Central memory CD8-positive, alpha-beta T cell (primary cell): ENCODE results near the gene TANGO2.

Source experiments
- ATAC-seq: fragments of 150-1000 bp; cut with Tn5 transposase; replicated peaks from 2 replicates; pipeline ENCODE4 v1.10.0; 2022; ENCODE audit warnings: mild to moderate bottlenecking, moderate FRiP score, moderate number of reproducible peaks; ENCODE audit not compliant: poor library complexity, severe bottlenecking; ENCODE audit errors: extremely low read depth
- DNase-seq, 2 donors: peaks; one replicate each; pipeline ENCODE4 v3.0.0; 2021; ENCODE audit warnings: low spot score in 2 of 2
- H3K27ac Mint-ChIP-seq: one replicate; pipeline ENCODE4 v1.8.0; 2022; ENCODE audit warnings: low read depth, mild to moderate bottlenecking, moderate library complexity, mixed read lengths
- H3K27me3 Mint-ChIP-seq: one replicate; pipeline ENCODE4 v1.8.0; 2022; ENCODE audit warnings: mixed read lengths
- H3K36me3 Mint-ChIP-seq: one replicate; pipeline ENCODE4 v1.8.0; 2022; ENCODE audit warnings: mild to moderate bottlenecking, moderate library complexity, mixed read lengths; ENCODE audit not compliant: insufficient read depth
- H3K4me1 Mint-ChIP-seq: one replicate; pipeline ENCODE4 v1.8.0; 2022; ENCODE audit warnings: mixed read lengths
- H3K4me3 Mint-ChIP-seq: one replicate; pipeline ENCODE4 v1.8.0; 2022; ENCODE audit warnings: mild to moderate bottlenecking, moderate library complexity, mixed read lengths
- H3K9me3 Mint-ChIP-seq: one replicate; pipeline ENCODE4 v1.8.0; 2022; ENCODE audit warnings: mixed read lengths

TANGO2 gene

DNA sequence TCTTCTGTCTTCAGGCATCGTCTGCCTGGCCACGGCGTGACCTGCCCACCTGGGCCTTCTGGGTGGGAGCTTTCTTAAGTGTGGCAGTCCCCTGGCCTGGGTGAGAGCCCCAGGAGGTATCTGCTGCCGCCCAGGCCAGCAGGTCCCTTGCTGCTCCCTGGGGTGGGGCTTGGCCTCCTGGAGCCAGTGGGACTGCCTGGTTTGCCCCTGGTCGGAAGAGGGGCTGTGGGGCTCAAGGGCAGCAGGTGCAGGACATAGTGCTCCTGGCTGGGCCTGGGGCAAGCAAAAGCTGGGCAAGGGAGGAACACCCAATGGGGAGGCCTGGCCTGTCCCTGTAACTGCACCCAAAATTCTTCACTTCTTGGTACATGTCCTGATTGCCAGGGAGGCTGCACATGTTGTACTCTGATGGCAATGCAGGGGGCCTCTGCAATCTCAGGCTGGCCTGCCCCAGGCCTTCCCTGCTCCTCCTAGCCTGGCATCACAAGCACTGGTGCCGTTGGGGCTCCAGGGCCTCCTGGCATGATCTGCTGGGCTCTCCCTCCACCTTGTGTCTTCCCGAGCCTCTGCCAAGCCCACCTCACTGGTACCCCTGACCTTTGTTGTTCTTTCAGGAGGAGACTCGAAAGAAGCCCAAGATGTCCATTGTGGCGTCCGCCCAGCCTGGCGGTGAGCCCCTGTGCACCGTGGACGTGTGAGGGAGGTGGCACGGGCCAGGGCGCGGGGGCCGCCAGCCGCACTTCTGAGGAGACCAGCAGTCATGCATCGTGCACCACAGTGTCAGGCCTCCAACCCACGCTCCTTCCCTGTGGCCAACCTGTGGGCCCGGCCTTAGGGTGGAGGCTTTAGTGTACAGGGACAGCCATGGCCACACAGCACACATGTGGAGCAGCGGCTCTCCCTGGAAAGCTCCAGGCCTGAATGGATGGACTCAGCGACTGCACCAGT is 88.8 kb downstream of the TANGO2 start:
- H3K4me1 Mint-ChIP-seq, result peaks cover 12% of the 10 kb centered on the region
- H3K27ac Mint-ChIP-seq, result no peak overlapping the region
- peaks cover 28% of the 10 kb centered on the region for H3K36me3 Mint-ChIP-seq
- no peak for ATAC-seq
- no peak for DNase-seq
- no peaks in the 10 kb centered on the region for H3K9me3 Mint-ChIP-seq
- no peak overlapping the region for H3K4me3 Mint-ChIP-seq
- H3K27me3 Mint-ChIP-seq, result no peaks in the 10 kb centered on the region

DNA sequence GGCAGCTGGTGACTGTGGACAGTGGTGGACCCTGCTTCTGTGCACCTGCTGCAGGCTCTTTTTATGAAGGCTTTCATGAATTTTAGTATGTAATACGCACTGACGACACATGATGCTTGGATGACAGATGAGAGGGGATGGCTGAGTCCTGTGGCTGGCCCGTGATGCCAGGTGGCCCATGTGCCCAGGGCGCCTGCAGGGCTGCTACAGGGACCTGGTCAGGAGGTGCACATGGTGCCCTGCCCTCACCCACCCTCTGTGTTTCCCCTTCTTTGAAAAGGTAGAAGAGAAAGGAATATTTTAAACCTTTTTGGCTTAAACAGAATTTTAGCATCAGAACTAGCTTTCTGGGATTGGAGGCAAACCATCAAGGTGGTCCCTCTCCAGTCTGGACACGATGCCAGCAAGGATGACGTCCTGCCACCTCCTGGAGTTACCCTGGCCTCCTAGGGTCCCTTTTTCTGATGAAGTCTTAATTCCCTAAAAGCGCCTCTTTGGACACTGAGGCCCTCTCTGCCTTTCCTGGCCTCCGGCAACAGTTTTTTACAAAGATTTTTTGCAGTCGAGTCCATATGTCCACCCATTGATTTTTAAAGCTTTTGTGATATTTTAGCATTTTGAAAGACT is 89.6 kb downstream of the TANGO2 start:
- peaks cover 17% of the 10 kb centered on the region for H3K4me1 Mint-ChIP-seq
- no peaks in the 10 kb centered on the region for H3K9me3 Mint-ChIP-seq
- H3K4me3 Mint-ChIP-seq, result no peak overlapping the region
- DNase-seq (no peak), ATAC-seq (no peak)
- no peak overlapping the region for H3K27ac Mint-ChIP-seq
- peaks cover 28% of the 10 kb centered on the region for H3K36me3 Mint-ChIP-seq
- no peaks in the 10 kb centered on the region for H3K27me3 Mint-ChIP-seq

DNA sequence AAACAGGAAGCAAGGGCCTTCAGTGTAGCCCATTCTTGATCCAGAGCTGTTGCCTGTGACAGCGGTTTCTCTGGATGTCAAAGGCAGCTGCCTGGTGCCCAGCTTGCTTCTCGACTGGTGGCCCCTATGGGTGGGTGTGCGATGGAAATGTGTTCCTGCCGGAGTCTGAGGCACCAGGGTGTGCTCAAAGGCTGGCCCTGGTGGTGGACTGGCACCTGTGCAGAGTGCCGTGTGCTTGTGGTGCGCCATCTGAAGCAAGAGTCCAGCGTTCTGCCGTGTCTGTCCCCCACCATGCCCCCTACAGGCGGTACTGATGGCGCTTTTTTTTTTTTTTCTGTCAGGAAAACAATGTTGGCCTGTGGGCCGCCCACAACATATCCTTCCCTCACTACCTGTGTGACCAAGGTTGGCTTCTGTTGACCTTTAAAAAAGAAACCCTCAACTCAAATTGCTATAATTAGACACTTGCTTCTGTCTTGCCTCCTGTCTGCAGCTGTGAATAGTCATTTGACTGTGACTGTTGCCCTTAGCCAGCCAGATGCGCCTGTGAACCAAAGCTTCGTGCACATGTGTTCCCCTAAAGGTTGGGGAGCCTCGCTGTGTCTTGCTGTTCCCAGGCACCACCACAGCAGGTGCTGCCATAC is 90.3 kb downstream of the TANGO2 start:
- Mint-ChIP-seq H3K9me3 (no peaks in the 10 kb centered on the region), H3K4me3 (no peak overlapping the region), H3K4me1 (peaks cover 19% of the 10 kb centered on the region), H3K27ac (no peak overlapping the region), H3K27me3 (no peaks in the 10 kb centered on the region), H3K36me3 (peaks cover 28% of the 10 kb centered on the region)
- DNase-seq (no peak), ATAC-seq (peak; percentile 41)

DNA sequence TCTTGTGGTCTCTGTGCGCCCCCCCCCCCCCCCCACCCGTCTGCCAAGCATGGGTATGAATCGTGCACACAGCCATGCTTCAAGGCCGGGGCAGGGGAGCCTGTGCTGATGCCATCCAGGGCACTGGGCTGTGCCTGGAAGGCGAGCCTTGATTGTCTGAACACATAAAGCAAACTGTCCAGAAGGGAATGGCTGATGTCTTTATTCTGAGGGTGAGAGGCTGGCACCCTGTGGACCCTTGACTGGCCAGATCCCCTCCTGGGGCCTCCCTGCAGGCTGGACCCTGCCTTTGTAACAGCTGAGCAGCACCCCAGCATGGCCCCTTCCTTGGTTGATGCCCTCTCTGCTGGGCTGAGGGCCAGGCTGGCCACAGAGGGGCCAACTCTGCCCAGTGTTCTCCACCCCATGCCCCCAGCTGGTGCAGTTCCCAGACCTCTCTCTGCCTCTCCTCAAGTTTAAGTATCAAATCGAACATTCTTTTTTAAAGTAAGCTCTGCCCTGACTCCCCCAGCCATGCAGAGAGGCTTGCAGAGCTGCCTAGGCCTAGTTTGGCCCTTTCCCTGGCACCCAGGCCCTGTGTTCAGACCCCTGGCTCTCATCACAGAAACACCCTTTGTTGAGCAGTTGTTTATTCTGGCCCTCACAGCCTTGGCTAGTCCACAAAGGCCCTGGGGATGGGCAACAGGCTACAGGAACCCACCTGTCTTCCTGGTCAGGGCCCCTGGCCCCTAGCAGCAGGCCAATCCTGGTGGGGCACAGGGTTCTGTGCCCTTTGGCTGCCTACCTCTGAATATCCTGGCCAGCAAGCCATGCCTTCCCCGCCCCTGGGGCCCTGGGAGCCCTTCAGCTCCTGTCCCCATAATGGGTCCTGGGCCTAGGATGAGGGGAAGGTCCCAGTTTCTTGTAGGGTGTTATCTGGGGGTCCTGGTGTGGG is 91.0 kb downstream of the TANGO2 start:
- H3K4me3 Mint-ChIP-seq, result peak overlapping the region; percentile 23
- peaks cover 26% of the 10 kb centered on the region for H3K4me1 Mint-ChIP-seq
- DNase-seq (no peak), ATAC-seq (no peak)
- no peaks in the 10 kb centered on the region for H3K27me3 Mint-ChIP-seq
- H3K9me3 Mint-ChIP-seq, result no peaks in the 10 kb centered on the region
- H3K36me3 Mint-ChIP-seq, result peaks cover 28% of the 10 kb centered on the region
- peak overlapping the region; percentile 72 for H3K27ac Mint-ChIP-seq

DNA sequence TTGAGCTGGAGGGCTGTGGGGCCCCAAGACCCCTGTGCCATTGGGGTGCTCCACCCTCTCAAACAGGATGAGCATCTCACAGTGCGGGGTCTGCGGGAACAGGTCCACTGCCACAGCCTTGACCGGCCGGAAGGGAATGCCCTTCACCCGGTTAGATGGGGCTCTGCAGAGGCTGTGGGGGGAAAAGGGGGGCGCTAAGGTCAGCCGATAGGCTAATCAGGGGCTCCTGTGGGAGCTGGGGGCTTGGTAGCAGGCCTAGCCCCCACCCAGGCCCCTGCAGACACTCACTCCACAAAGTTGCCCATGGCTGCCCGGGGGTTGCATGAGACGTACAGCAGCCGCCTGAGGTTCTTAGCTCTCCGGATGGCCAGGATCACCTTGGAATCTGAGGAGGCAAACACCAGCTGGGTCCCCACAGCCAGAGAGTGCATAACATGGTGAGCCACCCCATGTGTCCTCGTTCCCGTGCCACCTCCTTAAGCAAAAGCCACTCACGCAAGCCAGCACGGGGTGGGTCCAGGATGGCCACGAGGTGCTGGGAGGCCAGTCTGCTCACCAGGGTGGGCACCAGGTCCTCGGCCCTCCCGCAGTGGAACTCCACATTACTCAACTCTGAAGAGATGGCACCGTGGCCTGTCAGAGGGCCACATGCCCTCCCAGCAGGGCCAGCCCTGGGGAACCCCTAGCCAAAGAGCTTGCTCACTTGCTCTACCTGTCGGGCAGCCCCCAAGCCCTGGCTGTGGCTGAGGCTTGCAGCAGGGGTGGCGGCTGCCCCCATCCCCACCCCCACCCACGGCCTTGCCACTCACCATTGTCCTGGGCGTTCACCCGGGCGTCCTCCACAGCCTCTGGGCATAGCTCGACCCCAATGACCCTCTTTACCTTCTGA is 92.0 kb downstream of the TANGO2 start:
- peaks cover 31% of the 10 kb centered on the region for H3K4me1 Mint-ChIP-seq
- no peaks in the 10 kb centered on the region for H3K9me3 Mint-ChIP-seq
- H3K4me3 Mint-ChIP-seq, result no peak overlapping the region
- no peak for ATAC-seq
- peaks cover 30% of the 10 kb centered on the region for H3K36me3 Mint-ChIP-seq
- peak overlapping the region; percentile 72 for H3K27ac Mint-ChIP-seq
- no peaks in the 10 kb centered on the region for H3K27me3 Mint-ChIP-seq
- DNase-seq, result no peak

DNA sequence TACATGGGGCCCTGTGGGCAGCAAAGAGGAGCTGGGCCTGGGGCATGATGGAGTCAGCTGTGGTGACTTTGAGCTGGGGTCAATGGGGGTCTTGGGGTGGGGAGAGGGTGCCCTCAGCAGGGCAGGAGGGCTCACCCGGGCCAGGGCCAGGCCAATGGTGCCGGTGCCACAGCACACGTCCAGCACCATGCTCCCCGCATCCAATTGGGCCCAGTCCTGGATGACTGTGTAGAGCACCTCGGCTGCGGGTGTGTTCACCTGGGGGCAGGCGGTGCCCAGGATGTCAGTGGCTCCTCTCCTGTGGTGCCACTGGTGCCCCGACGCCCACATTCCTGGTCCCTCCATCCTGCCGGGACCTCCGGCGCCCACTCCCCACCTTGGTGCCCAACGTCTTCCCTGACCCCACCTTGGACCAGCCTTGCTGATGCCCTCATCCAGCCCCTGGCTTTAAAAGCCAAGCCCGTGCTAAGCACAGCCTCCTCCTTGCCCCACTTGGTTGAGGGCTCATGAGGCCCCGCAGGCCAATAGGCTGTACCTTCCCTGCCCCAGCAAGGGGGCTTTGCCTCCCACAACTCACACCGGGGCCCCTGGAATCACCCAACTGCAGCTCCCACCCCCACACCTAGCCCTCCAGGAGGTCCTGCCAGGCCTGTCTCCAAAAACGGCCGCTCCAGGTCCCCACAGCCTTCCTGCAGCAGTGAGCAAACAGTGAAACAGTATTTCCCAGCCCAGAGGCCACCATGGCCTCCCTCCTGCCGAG is 92.8 kb downstream of the TANGO2 start:
- Mint-ChIP-seq H3K27me3 (no peaks in the 10 kb centered on the region), H3K4me3 (no peak overlapping the region), H3K27ac (peak overlapping the region; percentile 46), H3K4me1 (peaks cover 38% of the 10 kb centered on the region), H3K9me3 (no peaks in the 10 kb centered on the region), H3K36me3 (peaks cover 29% of the 10 kb centered on the region)
- no peak for DNase-seq
- no peak for ATAC-seq

DNA sequence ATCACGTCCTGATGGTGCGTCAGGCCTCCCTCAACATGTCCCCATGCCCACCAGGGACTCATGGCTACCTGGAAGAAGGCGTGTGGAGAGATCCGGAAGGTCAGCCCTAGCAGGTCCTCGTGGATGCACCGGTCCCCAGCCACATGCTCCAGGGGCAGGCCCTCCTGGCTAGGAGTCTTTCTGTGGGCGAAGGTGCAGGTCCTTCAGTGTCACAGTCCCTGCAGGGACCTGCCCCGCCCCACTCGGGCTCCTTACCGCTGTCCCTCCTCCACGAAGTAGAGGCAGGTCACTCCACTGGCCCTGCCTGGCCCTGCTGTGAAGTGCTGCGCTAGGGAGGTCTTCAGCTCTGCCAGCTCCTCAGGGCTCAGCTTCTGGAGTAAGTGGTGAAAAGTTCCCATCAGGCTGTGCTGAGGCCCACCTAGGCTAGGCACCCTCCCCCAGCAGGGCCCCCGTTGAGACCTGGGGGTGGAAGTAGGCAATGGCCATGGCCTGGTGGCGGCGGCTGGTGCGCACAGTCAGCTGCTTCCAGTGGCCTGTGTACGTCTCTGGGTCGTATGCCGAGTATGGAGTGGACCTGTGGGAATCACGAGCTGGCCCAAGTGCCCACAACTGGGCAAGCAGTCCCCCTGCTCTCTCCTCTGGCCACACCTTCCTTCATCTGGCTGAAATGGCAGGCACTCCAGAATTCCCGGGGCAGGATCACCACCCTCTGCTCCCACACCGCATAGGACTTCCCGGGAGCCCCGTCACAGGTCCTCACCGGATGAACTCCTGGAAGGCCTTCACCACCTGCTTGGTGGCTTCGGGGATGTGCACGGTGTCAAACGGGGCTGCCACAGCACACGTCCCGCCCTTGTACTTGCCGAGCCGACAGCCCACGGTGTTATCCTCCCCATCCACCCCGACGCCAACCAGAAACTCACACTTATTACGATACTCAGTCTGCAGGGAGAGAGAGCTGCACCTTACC is 93.9 kb downstream of the TANGO2 start:
- Mint-ChIP-seq H3K4me1 (peaks cover 42% of the 10 kb centered on the region), H3K27ac (peak overlapping the region; percentile 53), H3K27me3 (no peaks in the 10 kb centered on the region), H3K36me3 (peaks cover 32% of the 10 kb centered on the region), H3K4me3 (peak overlapping the region; percentile 54), H3K9me3 (no peaks in the 10 kb centered on the region)
- DNase-seq (no peak), ATAC-seq (no peak)

DNA sequence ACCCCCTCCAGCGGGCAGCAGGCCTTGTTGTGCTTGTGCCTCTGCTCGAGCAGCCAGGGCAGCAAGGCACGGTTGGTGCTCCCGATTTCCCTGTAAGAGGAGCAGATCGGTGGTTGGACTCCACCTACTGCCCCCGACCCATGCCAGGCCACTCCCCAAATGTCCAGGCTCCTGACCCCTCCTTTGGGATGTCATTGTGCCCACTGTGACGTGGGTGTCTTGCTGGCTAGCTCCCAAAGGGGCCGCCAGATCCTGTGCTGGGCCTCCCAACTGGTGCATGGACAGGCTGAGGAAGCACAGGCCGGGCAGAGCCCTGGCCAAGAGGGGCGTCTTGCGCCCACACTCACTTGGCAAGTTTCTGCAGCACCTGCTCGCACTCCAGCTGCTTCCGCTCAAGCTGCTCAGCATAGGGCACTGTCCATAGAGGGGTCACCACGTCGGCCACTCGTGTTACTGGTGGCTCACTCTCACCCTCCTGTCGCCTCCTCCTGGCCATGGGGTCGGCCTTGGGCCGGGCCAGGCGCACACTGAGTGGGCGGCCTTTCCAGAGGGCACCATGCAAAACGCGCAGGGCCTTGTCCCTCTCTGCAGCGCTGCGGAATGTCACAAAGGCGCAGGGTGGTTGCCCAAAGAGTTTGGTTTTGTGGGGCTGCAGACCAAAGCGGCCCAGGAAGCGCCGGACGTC is 94.9 kb downstream of the TANGO2 start, which contains the start of gene RANBP1:
RANBP1 (plus strand) TSS at position 414 of the 685 bp plus-strand sequence; CDS start at position 495, 81 bp downstream.
- H3K4me1 Mint-ChIP-seq, result peaks cover 42% of the 10 kb centered on the region

DNA sequence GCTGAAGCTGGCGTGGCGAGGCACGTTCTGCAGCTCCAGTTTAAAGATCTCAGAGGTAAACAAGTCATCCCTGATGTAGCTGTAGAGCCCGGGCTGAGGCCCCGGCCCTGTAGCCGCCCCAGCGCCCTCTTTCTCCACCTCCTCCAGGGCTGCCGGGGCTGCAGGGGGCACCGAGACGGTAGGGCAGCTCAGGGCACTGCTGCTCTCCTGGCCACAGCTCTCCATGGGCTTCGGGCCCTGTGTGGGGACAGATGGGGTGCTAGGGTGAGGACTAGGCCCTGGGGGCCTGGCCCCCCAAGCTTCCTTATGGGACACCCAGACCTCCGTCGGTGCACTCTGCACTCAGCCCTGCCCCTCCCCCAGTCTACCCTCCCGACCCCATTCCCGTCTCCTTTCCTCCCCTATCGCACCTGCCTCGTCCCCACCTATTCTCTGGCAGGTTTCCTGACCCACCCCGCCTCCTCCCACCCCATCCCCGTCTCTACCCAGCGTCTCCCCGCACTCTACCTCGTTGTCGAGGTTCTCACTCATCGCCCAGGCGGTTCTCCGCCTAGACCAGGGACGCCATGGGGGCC is 95.6 kb downstream of the TANGO2 start:
- Mint-ChIP-seq H3K4me1 (peaks cover 42% of the 10 kb centered on the region), H3K27ac (peak overlapping the region; percentile 96), H3K4me3 (peak overlapping the region; percentile 87), H3K9me3 (no peaks in the 10 kb centered on the region), H3K27me3 (no peaks in the 10 kb centered on the region), H3K36me3 (peaks cover 33% of the 10 kb centered on the region)
- no peak for DNase-seq
- ATAC-seq, result no peak

More for the DNA sequence above, 94.9 kb downstream of the TANGO2 start, which contains the start of gene RANBP1:
- ATAC-seq, result no peak
- Mint-ChIP-seq H3K27ac (peak within 1 kb of the TSS; percentile 96), H3K27me3 (no peaks in the 10 kb centered on the region), H3K4me3 (peak within 1 kb of the TSS; percentile 87), H3K36me3 (peaks cover 32% of the 10 kb centered on the region), H3K9me3 (no peaks in the 10 kb centered on the region)
- DNase-seq, result no peak
